ENCODE data around the gene EFCAB13.

DNA sequence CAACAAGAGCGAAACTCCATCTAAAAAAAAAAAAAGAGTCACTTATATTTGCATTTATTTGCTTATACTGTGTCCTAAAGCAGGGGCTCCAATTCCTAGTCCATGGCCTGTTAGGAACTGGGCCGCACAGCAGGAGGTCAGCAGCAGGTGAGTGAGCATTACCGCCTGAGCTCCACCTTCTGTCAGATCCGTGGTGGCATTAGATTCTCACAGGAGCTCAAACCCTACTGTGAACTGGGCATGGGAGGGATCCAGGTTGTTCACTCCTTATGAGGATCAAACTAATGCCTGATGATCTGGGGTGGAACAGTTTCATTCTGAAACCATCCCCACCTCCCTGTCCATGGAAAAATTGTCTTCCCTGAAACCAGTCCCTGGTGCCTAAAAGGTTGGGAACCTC lies 45.2 kb upstream of the EFCAB13 start:
- TF ChIP-seq, protein P1, sequence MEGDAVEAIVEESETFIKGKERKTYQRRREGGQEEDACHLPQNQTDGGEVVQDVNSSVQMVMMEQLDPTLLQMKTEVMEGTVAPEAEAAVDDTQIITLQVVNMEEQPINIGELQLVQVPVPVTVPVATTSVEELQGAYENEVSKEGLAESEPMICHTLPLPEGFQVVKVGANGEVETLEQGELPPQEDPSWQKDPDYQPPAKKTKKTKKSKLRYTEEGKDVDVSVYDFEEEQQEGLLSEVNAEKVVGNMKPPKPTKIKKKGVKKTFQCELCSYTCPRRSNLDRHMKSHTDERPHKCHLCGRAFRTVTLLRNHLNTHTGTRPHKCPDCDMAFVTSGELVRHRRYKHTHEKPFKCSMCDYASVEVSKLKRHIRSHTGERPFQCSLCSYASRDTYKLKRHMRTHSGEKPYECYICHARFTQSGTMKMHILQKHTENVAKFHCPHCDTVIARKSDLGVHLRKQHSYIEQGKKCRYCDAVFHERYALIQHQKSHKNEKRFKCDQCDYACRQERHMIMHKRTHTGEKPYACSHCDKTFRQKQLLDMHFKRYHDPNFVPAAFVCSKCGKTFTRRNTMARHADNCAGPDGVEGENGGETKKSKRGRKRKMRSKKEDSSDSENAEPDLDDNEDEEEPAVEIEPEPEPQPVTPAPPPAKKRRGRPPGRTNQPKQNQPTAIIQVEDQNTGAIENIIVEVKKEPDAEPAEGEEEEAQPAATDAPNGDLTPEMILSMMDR (IDR thresholded peaks at IDR 0.05) = no peak
- TF ChIP-seq EZH2 (IDR thresholded peaks at IDR 0.05) = no peak
- no peak for TF ChIP-seq EZH2phosphoT487 (IDR thresholded peaks at IDR 0.05)

Data from neural progenitor cell (in vitro differentiated cells).